SK-N-SH treated with all-trans-retinoic acid at 6 μM for 48 hours (cell line): ENCODE data around the gene SREBF1.

Experiments used
- ARNTL ChIP-seq: fragments of 450-650 bp; formaldehyde crosslinking; IDR thresholded peaks from 2 replicates; pipeline ENCODE4 v1.5.0; 2020; ENCODE audit warnings: low read depth, mild to moderate bottlenecking, moderate library complexity, borderline replicate concordance
- CREB5 ChIP-seq: fragments of 250-450 bp; sonication (Bioruptor Pico); IDR thresholded peaks from 2 replicates; pipeline ENCODE4 v1.5.1; 2020; ENCODE audit warnings: low read depth, mild to moderate bottlenecking, moderate library complexity
- CSDC2 ChIP-seq: fragments of 250-450 bp; sonication (Bioruptor Pico); IDR thresholded peaks from 2 replicates; pipeline ENCODE4 v1.5.0; 2020; ENCODE audit warnings: mild to moderate bottlenecking, moderate library complexity
- GLIS3 ChIP-seq: fragments of 250-450 bp; sonication (Bioruptor Pico); IDR thresholded peaks from 2 replicates; pipeline ENCODE4 v1.5.0; 2020; ENCODE audit warnings: mild to moderate bottlenecking, moderate library complexity
- ISL1 ChIP-seq: fragments of 250-450 bp; sonication (Bioruptor Pico); IDR thresholded peaks from 2 replicates; pipeline ENCODE4 v2.1.2; 2022; ENCODE audit warnings: mild to moderate bottlenecking, moderate library complexity
- PATZ1 ChIP-seq: fragments of 250-450 bp; sonication (Bioruptor Pico); IDR thresholded peaks from 2 replicates; pipeline ENCODE4 v1.8.0; 2020; ENCODE audit warnings: mild to moderate bottlenecking, moderate library complexity, borderline replicate concordance
- POU6F1 ChIP-seq: fragments of 250-450 bp; sonication (Bioruptor Pico); IDR thresholded peaks from 2 replicates; pipeline ENCODE4 v1.8.0; 2021; ENCODE audit warnings: low read depth, mild to moderate bottlenecking, moderate library complexity, borderline replicate concordance
- TCF4 ChIP-seq: fragments of 250-450 bp; sonication (Bioruptor Pico); IDR thresholded peaks from 2 replicates; pipeline ENCODE4 v1.8.0; 2021; ENCODE audit warnings: mild to moderate bottlenecking, moderate library complexity, borderline replicate concordance
- ZFP30 ChIP-seq: fragments of 450-650 bp; formaldehyde crosslinking; IDR thresholded peaks from 2 replicates; pipeline ENCODE4 v1.5.0; 2022; ENCODE audit warnings: mild to moderate bottlenecking, moderate library complexity
- ZNF70 ChIP-seq: fragments of 450-650 bp; formaldehyde crosslinking; IDR thresholded peaks from 2 replicates; pipeline ENCODE4 v1.5.0; 2020; ENCODE audit warnings: mild to moderate bottlenecking, moderate library complexity

GRCh38 chr17:17796787-17797061 is 40.1 kb downstream of the SREBF1 start:
- no peak for TF ChIP-seq PATZ1 (CRISPR knock-in tag)
- no peak for TF ChIP-seq ZFP30 (CRISPR knock-in tag)
- no peak for TF ChIP-seq TCF4 (CRISPR knock-in tag)
- no peak for TF ChIP-seq ISL1 (CRISPR knock-in tag)
- TF ChIP-seq CSDC2 (CRISPR knock-in tag), result no peak
- TF ChIP-seq POU6F1 (CRISPR knock-in tag), result no peak
- no peak for TF ChIP-seq ZNF70 (CRISPR knock-in tag)
- TF ChIP-seq GLIS3 (CRISPR knock-in tag), result no peak
- no peak for TF ChIP-seq ARNTL (CRISPR knock-in tag)
- TF ChIP-seq CREB5, result no peak
